IMR-90 (cell line): Measurements from ENCODE around the gene DHRS7. TPM values are rescaled to one million over a fixed set of nuclear protein-coding genes. Genes with fewer than 3 reads are reported as not detected.

Source experiments
- ATAC-seq: fragments of 200-7000 bp; cut with Tn5 transposase; 2 replicates; pipeline ENCODE4 v1.9.1; 2020; ENCODE audit warnings: low read depth, mild to moderate bottlenecking, moderate library complexity
- BruUV-seq: library from RNA; stranded (reverse); fragments of 400-500 nt; replicated peaks from 2 replicates; lab custom pipeline; 2021; lab: Mats Ljungman, UMichigan
- CTCF ChIA-PET: fragments of 300-600 bp; formaldehyde crosslinking; extraction: SDS; loops from one replicate; lab custom pipeline; 2021; ENCODE audit warnings: antibody characterized with exemption; lab: Yijun Ruan, JAX
- POLR2A ChIA-PET: fragments of 300-600 bp; sonication (Branson Sonifier 250); formaldehyde crosslinking; loops from one replicate; lab custom pipeline; 2022; ENCODE audit warnings: antibody characterized with exemption; ENCODE audit not compliant: unreplicated experiment; lab: Charles Lee
- DNase-seq: peaks from one replicate; pipeline ENCODE4 v3.0.0; 2013
- H2AFZ ChIP-seq: replicated peaks from 2 replicates; pipeline ENCODE3; 2013; ENCODE audit warnings: low read length, mild to moderate bottlenecking; ENCODE audit not compliant: poor library complexity
- H2AK5ac ChIP-seq: 2 replicates; pipeline ENCODE4 v1.6.1; 2013; ENCODE audit warnings: low read depth, low read length, inconsistent platforms
- H2AK9ac ChIP-seq: replicated peaks from 2 replicates; pipeline ENCODE3; 2013; ENCODE audit warnings: mild to moderate bottlenecking, low read depth, low read length, moderate library complexity; ENCODE audit not compliant: poor library complexity
- H2BK120ac ChIP-seq: 2 replicates; pipeline ENCODE4 v1.6.1; 2013; ENCODE audit warnings: low read depth, low read length, inconsistent platforms
- H2BK15ac ChIP-seq: 3 replicates; pipeline ENCODE4 v1.6.1; 2013; ENCODE audit warnings: low read depth, low read length, inconsistent platforms
- H2BK20ac ChIP-seq: 2 replicates; pipeline ENCODE4 v1.6.1; 2013; ENCODE audit warnings: low read depth, mild to moderate bottlenecking, inconsistent platforms, low read length, moderate library complexity
- H2BK5ac ChIP-seq: 2 replicates; pipeline ENCODE4 v1.6.1; 2013; ENCODE audit warnings: mild to moderate bottlenecking, low read depth, low read length, inconsistent platforms; ENCODE audit not compliant: poor library complexity, severe bottlenecking
- H3K14ac ChIP-seq: replicated peaks from 2 replicates; pipeline ENCODE4 v1.6.1; 2013; ENCODE audit warnings: low read depth, low read length, inconsistent platforms
- H3K18ac ChIP-seq: 2 replicates; pipeline ENCODE4 v1.6.1; 2013; ENCODE audit warnings: low read depth, low read length, control low read depth
- H3K23ac ChIP-seq: 2 replicates; pipeline ENCODE4 v1.6.1; 2013; ENCODE audit warnings: low read depth, low read length, inconsistent platforms
- H3K27ac ChIP-seq: 2 replicates; pipeline ENCODE4 v1.5.1; 2013; ENCODE audit warnings: mild to moderate bottlenecking, control low read depth, low read length; ENCODE audit not compliant: insufficient read depth
- H3K27me3 ChIP-seq: 2 replicates; pipeline ENCODE4 v1.6.1; 2013; ENCODE audit warnings: low read length; ENCODE audit not compliant: control insufficient read depth, insufficient read depth
- H3K36me3 ChIP-seq: 2 replicates; pipeline ENCODE4 v1.6.1; 2013; ENCODE audit warnings: low read length, mixed read lengths; ENCODE audit not compliant: control insufficient read depth, insufficient read depth
- H3K4ac ChIP-seq: 2 replicates; pipeline ENCODE4 v1.6.1; 2013; ENCODE audit warnings: low read depth, low read length, inconsistent platforms
- H3K4me1 ChIP-seq: 2 replicates; pipeline ENCODE4 v1.6.1; 2013; ENCODE audit warnings: low read length, mixed read lengths; ENCODE audit not compliant: control insufficient read depth, insufficient read depth
- H3K4me2 ChIP-seq: 2 replicates; pipeline ENCODE4 v1.6.1; 2013; ENCODE audit warnings: low read depth, mild to moderate bottlenecking, control low read depth, low read length, moderate library complexity
- H3K4me3 ChIP-seq: 2 replicates; pipeline ENCODE4 v1.5.1; 2013; ENCODE audit warnings: low read depth, mild to moderate bottlenecking, control low read depth, low read length, moderate library complexity; ENCODE audit not compliant: insufficient read depth
- H3K56ac ChIP-seq: 2 replicates; pipeline ENCODE4 v1.6.1; 2013; ENCODE audit warnings: low read length, inconsistent platforms; ENCODE audit not compliant: insufficient read depth; ENCODE audit errors: extremely low read depth
- H3K79me1 ChIP-seq, 2 experiments: 2 replicates each; pipeline ENCODE4 v1.6.1; 2013; ENCODE audit warnings: low read length in 2 of 2, inconsistent platforms in 1 of 2, low read depth in 1 of 2
- H3K9ac ChIP-seq: 2 replicates; pipeline ENCODE4 v1.6.1; 2013; ENCODE audit warnings: low read depth, low read length, control low read depth
- H3K9me1 ChIP-seq: 2 replicates; pipeline ENCODE4 v1.6.1; 2013; ENCODE audit warnings: low read length, inconsistent platforms; ENCODE audit not compliant: insufficient read depth
- H3K9me3 ChIP-seq: 2 replicates; pipeline ENCODE4 v1.6.1; 2013; ENCODE audit warnings: low read length; ENCODE audit not compliant: control insufficient read depth, insufficient read depth
- H4K20me1 ChIP-seq: 2 replicates; pipeline ENCODE4 v1.6.1; 2013; ENCODE audit warnings: low read length, inconsistent platforms; ENCODE audit not compliant: insufficient read depth
- H4K5ac ChIP-seq: 2 replicates; pipeline ENCODE4 v1.6.1; 2013; ENCODE audit warnings: mild to moderate bottlenecking, low read depth, low read length, control low read depth
- H4K8ac ChIP-seq, 2 experiments: 2 replicates each; pipeline ENCODE4 v1.6.1; 2013; ENCODE audit warnings: low read depth in 2 of 2, low read length in 2 of 2, control low read depth in 1 of 2, inconsistent platforms in 1 of 2
- H4K91ac ChIP-seq: 2 replicates; pipeline ENCODE4 v1.6.1; 2013; ENCODE audit warnings: low read depth, low read length, inconsistent platforms; ENCODE audit not compliant: insufficient read depth
- BHLHE40 ChIP-seq: fragments of 150-350 bp; IDR thresholded peaks from 2 replicates; pipeline ENCODE4 v1.6.1; 2016; ENCODE audit warnings: mild to moderate bottlenecking, low read depth, low read length
- CEBPB ChIP-seq: IDR thresholded peaks from 2 replicates; pipeline ENCODE4 v1.6.1; 2012; ENCODE audit warnings: low read depth, low read length, improper control_type of control experiment
- CHD1 ChIP-seq: IDR thresholded peaks from 2 replicates; pipeline ENCODE4 v1.6.1; 2012; ENCODE audit warnings: low read depth, low read length, improper control_type of control experiment
- CTCF ChIP-seq: conservative IDR thresholded peaks from 2 replicates; pipeline ENCODE4 v1.5.1; 2012; ENCODE audit warnings: mild to moderate bottlenecking, low read depth, low read length, improper control_type of control experiment
- ELK1 ChIP-seq: fragments of 150-350 bp; IDR thresholded peaks from 2 replicates; pipeline ENCODE4 v1.6.1; 2016; ENCODE audit warnings: low read depth, mild to moderate bottlenecking, low read length, moderate library complexity, borderline replicate concordance
- FOS ChIP-seq: fragments of 150-350 bp; IDR thresholded peaks from 2 replicates; pipeline ENCODE4 v1.6.1; 2016; ENCODE audit warnings: low read depth, low read length
- MAFK ChIP-seq: IDR thresholded peaks from 2 replicates; pipeline ENCODE4 v1.6.1; 2012; ENCODE audit warnings: low read depth, low read length, improper control_type of control experiment
- MAZ ChIP-seq: IDR thresholded peaks from 2 replicates; pipeline ENCODE4 v1.6.1; 2012; ENCODE audit warnings: low read depth, mild to moderate bottlenecking, low read length, improper control_type of control experiment, moderate library complexity, borderline replicate concordance
- MXI1 ChIP-seq: IDR thresholded peaks from 2 replicates; pipeline ENCODE4 v1.6.1; 2012; ENCODE audit warnings: low read depth, mild to moderate bottlenecking, low read length, moderate library complexity, borderline replicate concordance
- NFE2L2 ChIP-seq: fragments of 150-350 bp; IDR thresholded peaks from 2 replicates; pipeline ENCODE4 v1.6.1; 2016; ENCODE audit warnings: low read depth, mild to moderate bottlenecking, low read length
- POLR2A ChIP-seq: IDR thresholded peaks from 2 replicates; pipeline ENCODE4 v1.6.1; 2012; ENCODE audit warnings: mild to moderate bottlenecking, low read depth, low read length
- RAD21 ChIP-seq: IDR thresholded peaks from 2 replicates; pipeline ENCODE4 v1.6.1; 2012; ENCODE audit warnings: low read length, improper control_type of control experiment
- RCOR1 ChIP-seq: IDR thresholded peaks from 2 replicates; pipeline ENCODE4 v1.6.1; 2012; ENCODE audit warnings: mild to moderate bottlenecking, low read length, improper control_type of control experiment; ENCODE audit not compliant: insufficient replicate concordance
- RFX5 ChIP-seq: IDR thresholded peaks from 2 replicates; pipeline ENCODE4 v1.8.0; 2012; ENCODE audit warnings: low read depth, mild to moderate bottlenecking, low read length, moderate library complexity
- SMC3 ChIP-seq: fragments of 150-350 bp; IDR thresholded peaks from 2 replicates; pipeline ENCODE4 v1.6.1; 2016; ENCODE audit warnings: low read depth, mild to moderate bottlenecking, antibody characterized with exemption, low read length, moderate library complexity
- USF2 ChIP-seq: fragments of 150-350 bp; IDR thresholded peaks from 2 replicates; pipeline ENCODE4 v1.6.1; 2017; ENCODE audit warnings: mild to moderate bottlenecking, antibody characterized with exemption, low read length, low read depth
- dilution Hi-C: fragments of 300-500 bp; cut with HindIII; formaldehyde crosslinking; loops from one replicate; pipeline ENCODE4 v1.14.3; 2018; ENCODE audit warnings: low sequenced_read_pairs; ENCODE audit not compliant: unreplicated experiment
- in situ Hi-C: fragments of 300-500 bp; cut with MboI; formaldehyde crosslinking; loops from 3 replicates; pipeline ENCODE4 v1.14.3; 2019; ENCODE audit warnings: low sequenced_read_pairs, inconsistent platforms, mixed read lengths
- intact Hi-C: fragments of 100-400 bp; cut with micrococcal nuclease; formaldehyde crosslinking; loops from 2 replicates; pipeline ENCODE4 v1.10.0; 2022
- polyA plus RNA-seq, 3 experiments: library from polyadenylated mRNA; depleted of rRNA; stranded (reverse); fragments of >200 nt; gene quantifications; 2 replicates each; pipeline ENCODE4 v1.2.3, GENCODE V29; 2012; ENCODE audit warnings: low replicate concordance in 1 of 3
- total RNA-seq: library from RNA; depleted of rRNA; stranded (reverse); fragments of >200 nt; gene quantifications from 2 replicates; pipeline ENCODE4 v1.2.3, GENCODE V29; 2012

Gene DHRS7
- total and polyA plus RNA-seq, 2 of the 4 experiments (the other 2 are of a cell fraction): 30.3 to 50.2 TPM

- Histone ChIP-seq H4K20me1 (no peaks in the 10 kb centered on the region), H3K56ac (no peak overlapping the region), H2AK9ac (no peak overlapping the region), H2AFZ (no peak overlapping the region), H2BK120ac (no peak overlapping the region), H4K91ac (no peak overlapping the region), H3K4ac (no peak overlapping the region), H3K14ac (no peak overlapping the region), H3K4me2 (no peak overlapping the region), H3K27ac (no peak overlapping the region), H3K4me3 (no peak overlapping the region), H3K23ac (no peak overlapping the region), H3K18ac (no peak overlapping the region), H3K9me3 (no peaks in the 10 kb centered on the region), H3K9ac (no peak overlapping the region), H2AK5ac (no peak overlapping the region), H4K8ac (no peak overlapping the region), H3K9me1 (no peaks in the 10 kb centered on the region), H3K36me3 (no peaks in the 10 kb centered on the region), H2BK20ac (no peak overlapping the region), H3K4me1 (no peaks in the 10 kb centered on the region), H3K27me3 (peaks cover 3% of the 10 kb centered on the region), H4K5ac (no peak overlapping the region), H3K79me1 (no peaks in the 10 kb centered on the region), H2BK15ac (no peak overlapping the region), H2BK5ac (no peak overlapping the region)
- in situ Hi-C loops (no loop called here), dilution Hi-C loops (no loop called here), intact Hi-C loops (no loop called here)
- ChIA-PET POLR2A (no interaction called here), CTCF (interaction anchor here (1.1 kb wide), 1 partner anchor 12 kb away, joined by 6 read pairs; no protein-coding TSS in a partner anchor)
- TF ChIP-seq CHD1 (no peak), NFE2L2 (no peak), ELK1 (no peak), MAZ (no peak), SMC3 (no peak), CTCF (no peak), BHLHE40 (no peak), POLR2A (no peak), USF2 (no peak), MXI1 (no peak), FOS (no peak), RCOR1 (no peak), RFX5 (no peak), MAFK (no peak), CEBPB (no peak), RAD21 (no peak)
- BruUV-seq: no TSS peak
- ATAC-seq (no peak), DNase-seq (no peak)
These were observed 34.1 kb upstream of the DHRS7 start for GRCh38 chr14:60199321-60199720.
